Choroid plexus epithelial cell (primary cell): Measurements from ENCODE around the gene CYP4F12.

Experiments used
- DNase-seq: peaks from one replicate; pipeline ENCODE4 v3.0.0-alpha.2; 2010; ENCODE audit warnings: low read depth
- H3K4me3 ChIP-seq: 2 replicates; pipeline ENCODE4 v1.5.1; 2011; ENCODE audit warnings: low read depth, mild to moderate bottlenecking, control low read depth, low read length, moderate library complexity
- TF ChIP-seq, protein P1 (sequence below): conservative IDR thresholded peaks from 2 replicates; pipeline ENCODE4 v1.5.1; 2011; ENCODE audit warnings: low read depth, mild to moderate bottlenecking, control low read depth, inconsistent platforms, low read length, moderate library complexity

The CYP4F12 gene

DNA sequence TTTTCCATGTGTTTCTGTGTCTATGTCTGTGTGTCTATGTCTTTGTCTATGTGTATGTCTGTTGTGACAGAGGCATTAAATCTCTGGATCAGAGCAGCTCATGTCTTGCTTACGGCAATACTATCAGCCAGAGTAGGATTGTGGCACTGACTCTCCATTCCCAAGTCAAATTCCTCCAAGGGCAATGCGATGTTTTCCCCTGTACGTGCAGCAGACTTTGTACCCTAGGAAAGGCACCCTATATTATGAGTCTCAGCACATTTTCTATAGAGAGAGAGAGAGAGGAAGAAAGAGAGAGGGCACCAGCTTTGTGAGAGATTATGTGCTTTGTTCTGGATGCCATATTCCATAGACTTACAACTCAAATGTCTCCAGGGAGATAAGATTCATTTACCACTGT is 21.1 kb upstream of the CYP4F12 start:
- DNase-seq, result no peak
- H3K4me3 ChIP-seq, result no peak overlapping the region
- TF ChIP-seq, protein P1, sequence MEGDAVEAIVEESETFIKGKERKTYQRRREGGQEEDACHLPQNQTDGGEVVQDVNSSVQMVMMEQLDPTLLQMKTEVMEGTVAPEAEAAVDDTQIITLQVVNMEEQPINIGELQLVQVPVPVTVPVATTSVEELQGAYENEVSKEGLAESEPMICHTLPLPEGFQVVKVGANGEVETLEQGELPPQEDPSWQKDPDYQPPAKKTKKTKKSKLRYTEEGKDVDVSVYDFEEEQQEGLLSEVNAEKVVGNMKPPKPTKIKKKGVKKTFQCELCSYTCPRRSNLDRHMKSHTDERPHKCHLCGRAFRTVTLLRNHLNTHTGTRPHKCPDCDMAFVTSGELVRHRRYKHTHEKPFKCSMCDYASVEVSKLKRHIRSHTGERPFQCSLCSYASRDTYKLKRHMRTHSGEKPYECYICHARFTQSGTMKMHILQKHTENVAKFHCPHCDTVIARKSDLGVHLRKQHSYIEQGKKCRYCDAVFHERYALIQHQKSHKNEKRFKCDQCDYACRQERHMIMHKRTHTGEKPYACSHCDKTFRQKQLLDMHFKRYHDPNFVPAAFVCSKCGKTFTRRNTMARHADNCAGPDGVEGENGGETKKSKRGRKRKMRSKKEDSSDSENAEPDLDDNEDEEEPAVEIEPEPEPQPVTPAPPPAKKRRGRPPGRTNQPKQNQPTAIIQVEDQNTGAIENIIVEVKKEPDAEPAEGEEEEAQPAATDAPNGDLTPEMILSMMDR, result no peak

DNA sequence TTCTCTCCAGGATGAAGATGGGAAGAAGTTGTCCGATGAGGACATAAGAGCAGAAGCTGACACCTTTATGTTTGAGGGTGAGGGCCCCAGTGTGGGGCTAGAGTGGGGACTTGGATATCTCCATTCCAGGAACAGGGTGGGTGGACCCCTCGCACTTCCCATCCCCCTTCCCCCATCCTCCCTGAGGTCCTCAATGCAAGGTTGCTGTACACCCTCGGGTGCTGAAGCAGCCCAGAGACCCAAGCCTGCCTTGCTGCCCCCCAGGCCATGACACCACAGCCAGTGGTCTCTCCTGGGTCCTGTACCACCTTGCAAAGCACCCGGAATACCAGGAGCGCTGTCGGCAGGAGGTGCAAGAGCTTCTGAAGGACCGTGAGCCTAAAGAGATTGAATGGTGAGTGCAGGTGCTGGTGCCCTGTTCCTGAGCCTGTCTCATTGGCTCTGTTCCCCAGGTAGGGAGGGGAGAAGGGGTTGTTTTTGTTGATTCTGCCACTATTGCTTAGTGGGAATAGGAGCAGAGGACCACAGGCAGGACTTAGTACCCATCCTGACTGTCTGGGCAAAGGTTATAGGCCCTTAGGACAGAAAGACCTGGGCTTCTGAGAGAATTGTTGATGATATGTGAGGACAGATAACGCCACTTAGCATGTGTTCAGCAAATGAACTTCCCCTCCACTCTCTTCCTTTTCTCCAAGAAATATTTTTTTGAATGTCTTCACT is 20.2 kb upstream of the CYP4F12 start:
- H3K4me3 ChIP-seq, result no peak overlapping the region
- DNase-seq, result no peak
- TF ChIP-seq, protein P1, result no peak

DNA sequence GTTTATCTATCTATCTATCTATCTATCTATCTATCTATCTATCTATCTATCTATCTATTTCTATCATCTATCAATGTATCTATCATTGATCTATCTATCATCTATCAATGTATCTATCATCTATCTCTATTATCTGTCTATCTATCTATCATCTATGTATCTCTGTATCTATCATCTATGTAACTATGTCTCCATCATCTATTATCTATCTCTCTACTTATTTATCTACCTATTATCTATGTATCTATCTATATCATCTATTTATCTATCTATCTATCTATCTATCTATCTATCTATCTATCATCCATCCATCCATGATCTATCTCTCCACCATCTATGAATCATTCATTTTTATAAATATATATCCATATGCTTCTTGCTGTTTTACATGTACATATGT is 16.4 kb upstream of the CYP4F12 start:
- H3K4me3 ChIP-seq, result no peak overlapping the region
- TF ChIP-seq, protein P1, result no peak
- no peak for DNase-seq

DNA sequence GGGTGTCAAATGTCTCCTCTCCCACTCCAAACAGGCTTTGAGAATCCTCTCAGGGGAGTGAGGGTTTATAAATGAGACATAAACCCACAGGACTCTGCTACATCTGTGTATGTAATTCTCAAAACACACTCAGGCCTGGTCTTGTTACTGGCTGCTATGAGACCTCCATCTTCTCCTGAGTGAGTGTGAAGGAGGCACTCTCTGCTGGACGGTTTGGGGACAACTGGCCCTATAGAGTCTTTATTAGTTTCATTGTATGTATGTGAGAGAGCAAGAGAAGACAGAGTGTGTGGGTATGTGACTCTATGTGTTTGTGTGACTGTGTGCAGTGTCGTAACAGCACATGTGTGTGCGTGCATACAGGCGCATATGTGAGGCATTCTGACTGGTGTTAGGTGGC is 9.6 kb upstream of the CYP4F12 start:
- H3K4me3 ChIP-seq, result no peak overlapping the region
- TF ChIP-seq, protein P1, result no peak

DNA sequence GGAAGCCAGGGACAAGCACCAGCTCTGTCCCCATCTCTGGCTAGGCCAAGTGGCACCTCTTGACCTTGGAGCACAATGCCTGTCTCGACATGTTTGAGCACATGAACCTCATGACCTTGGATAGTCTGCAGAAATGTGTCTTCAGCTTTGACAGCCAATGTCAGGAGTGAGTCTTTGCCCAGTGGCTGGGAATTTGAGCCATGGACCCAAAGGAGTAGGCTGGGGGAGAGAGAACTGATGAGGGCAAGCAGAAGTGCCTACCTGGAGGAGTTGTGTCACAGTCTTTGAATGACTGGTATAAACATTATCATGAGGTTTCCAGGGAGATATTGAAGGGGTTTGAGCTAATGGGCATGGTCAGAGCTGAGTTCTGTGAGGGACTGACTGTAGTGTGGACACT is 6.7 kb upstream of the CYP4F12 start:
- TF ChIP-seq, protein P1, result no peak
- no peak for DNase-seq
- H3K4me3 ChIP-seq, result no peak overlapping the region

More for the DNA sequence above, 9.6 kb upstream of the CYP4F12 start:
- DNase-seq, result no peak

DNA sequence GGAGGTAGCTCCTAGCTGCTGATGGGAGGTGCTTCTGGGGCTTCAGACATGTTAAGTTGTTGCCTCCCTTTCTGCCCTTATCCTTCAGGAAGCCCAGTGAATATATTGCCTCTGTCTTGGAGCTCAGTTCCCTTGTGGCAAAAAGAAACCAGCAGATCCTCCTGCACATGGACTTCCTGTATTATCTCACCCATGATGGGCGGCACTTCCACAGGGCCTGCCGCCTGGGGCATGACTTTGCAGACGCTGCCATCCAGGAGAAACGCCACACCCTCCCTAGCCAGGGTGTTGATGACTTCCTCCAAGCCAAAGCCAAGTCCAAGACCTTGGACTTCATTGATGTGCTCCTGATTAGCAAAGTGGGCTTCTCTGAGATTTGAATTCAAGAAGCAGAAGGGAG is 6.0 kb upstream of the CYP4F12 start:
- H3K4me3 ChIP-seq, result no peak overlapping the region
- DNase-seq, result no peak
- TF ChIP-seq, protein P1, result no peak

DNA sequence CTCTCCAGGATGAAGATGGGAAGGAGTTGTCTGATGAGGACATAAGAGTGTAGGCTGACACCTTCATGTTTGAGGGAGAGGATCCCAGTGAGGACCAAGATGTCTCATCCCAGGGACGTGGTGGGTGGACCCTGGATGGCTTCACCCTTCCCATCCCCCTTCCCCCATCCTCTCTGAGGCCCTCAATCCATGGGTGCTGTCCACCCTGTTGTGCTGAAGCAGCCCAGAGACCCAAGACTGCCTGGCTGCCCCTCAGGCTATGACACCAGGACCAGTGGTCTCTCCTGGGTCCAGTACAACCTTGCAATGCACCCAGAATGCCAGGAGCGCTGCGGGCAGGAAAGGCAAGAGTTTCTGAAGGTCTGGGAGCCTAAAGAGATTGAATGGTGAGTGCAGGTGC is 3.4 kb upstream of the CYP4F12 start:
- TF ChIP-seq, protein P1, result no peak
- no peak for DNase-seq
- no peak overlapping the region for H3K4me3 ChIP-seq
